Brain pericyte (primary cell): ENCODE data around the gene EPHX1.
"Not testable (repeated sequence)": the region's sequence is repeated elsewhere in the genome, so short reads cannot be mapped to it uniquely, and the experiment has no call there.

Source experiments
- DNase-seq: peaks from one replicate; pipeline ENCODE4 v3.0.0-alpha.2; 2012; ENCODE audit warnings: low read depth, low spot score

EPHX1 gene

GRCh38 chr1:225816643-225817538, 7.0 kb downstream of the EPHX1 start:
- no peak for DNase-seq

GRCh38 chr1:225817611-225818061, 7.7 kb downstream of the EPHX1 start:
- no peak for DNase-seq

GRCh38 chr1:225818229-225818628, 8.3 kb downstream of the EPHX1 start:
- no peak for DNase-seq

- no peak for DNase-seq
Observed at GRCh38 chr1:225819346-225820192, 9.6 kb downstream of the EPHX1 start.

GRCh38 chr1:225820522-225821120, 10.7 kb downstream of the EPHX1 start:
- DNase-seq = no peak

- no peak for DNase-seq
Observed at GRCh38 chr1:225822655-225823403, 12.9 kb downstream of the EPHX1 start.

- DNase-seq = no peak
Observed at GRCh38 chr1:225823811-225824261, 13.9 kb downstream of the EPHX1 start.

GRCh38 chr1:225824533-225824941, 14.6 kb downstream of the EPHX1 start:
- no peak for DNase-seq

- no peak for DNase-seq
Observed at GRCh38 chr1:225825078-225825477, 15.2 kb downstream of the EPHX1 start.

GRCh38 chr1:225825607-225826007, 15.7 kb downstream of the EPHX1 start:
- no peak for DNase-seq

GRCh38 chr1:225827076-225827475, 17.2 kb downstream of the EPHX1 start:
- no peak for DNase-seq

GRCh38 chr1:225828706-225829345, 18.9 kb downstream of the EPHX1 start:
- no peak for DNase-seq

- no peak for DNase-seq
Observed at GRCh38 chr1:225830841-225831240, 20.9 kb downstream of the EPHX1 start.

- no peak for DNase-seq
Observed at GRCh38 chr1:225834417-225835329, 24.7 kb downstream of the EPHX1 start.

GRCh38 chr1:225835856-225836255, 25.9 kb downstream of the EPHX1 start:
- DNase-seq = no peak

- not testable (repeated sequence) for DNase-seq
Observed at GRCh38 chr1:225836296-225836695, 26.4 kb downstream of the EPHX1 start.

- no peak for DNase-seq
Observed at GRCh38 chr1:225838793-225839192, 28.9 kb downstream of the EPHX1 start.

GRCh38 chr1:225840223-225840610, 30.3 kb downstream of the EPHX1 start:
- DNase-seq = no peak

- no peak for DNase-seq
Observed at GRCh38 chr1:225840713-225841112, 30.8 kb downstream of the EPHX1 start.

GRCh38 chr1:225842074-225842473, 32.1 kb downstream of the EPHX1 start:
- no peak for DNase-seq
